IMR-90 (cell line): ENCODE measurements around the gene CD86. TPM values are rescaled to one million over a fixed set of nuclear protein-coding genes. Genes with fewer than 3 reads are reported as not detected.

Source experiments
- ATAC-seq: fragments of 200-7000 bp; cut with Tn5 transposase; 2 replicates; pipeline ENCODE4 v1.9.1; 2020; ENCODE audit warnings: low read depth, mild to moderate bottlenecking, moderate library complexity
- BruUV-seq: library from RNA; stranded (reverse); fragments of 400-500 nt; replicated peaks from 2 replicates; lab custom pipeline; 2021; lab: Mats Ljungman, UMichigan
- CTCF ChIA-PET: fragments of 300-600 bp; formaldehyde crosslinking; extraction: SDS; loops from one replicate; lab custom pipeline; 2021; ENCODE audit warnings: antibody characterized with exemption; lab: Yijun Ruan, JAX
- POLR2A ChIA-PET: fragments of 300-600 bp; sonication (Branson Sonifier 250); formaldehyde crosslinking; loops from one replicate; lab custom pipeline; 2022; ENCODE audit warnings: antibody characterized with exemption; ENCODE audit not compliant: unreplicated experiment; lab: Charles Lee
- DNase-seq: peaks from one replicate; pipeline ENCODE4 v3.0.0; 2013
- H2AFZ ChIP-seq: replicated peaks from 2 replicates; pipeline ENCODE3; 2013; ENCODE audit warnings: low read length, mild to moderate bottlenecking; ENCODE audit not compliant: poor library complexity
- H2AK5ac ChIP-seq: 2 replicates; pipeline ENCODE4 v1.6.1; 2013; ENCODE audit warnings: low read depth, low read length, inconsistent platforms
- H2AK9ac ChIP-seq: replicated peaks from 2 replicates; pipeline ENCODE3; 2013; ENCODE audit warnings: mild to moderate bottlenecking, low read depth, low read length, moderate library complexity; ENCODE audit not compliant: poor library complexity
- H2BK120ac ChIP-seq: 2 replicates; pipeline ENCODE4 v1.6.1; 2013; ENCODE audit warnings: low read depth, low read length, inconsistent platforms
- H2BK15ac ChIP-seq: 3 replicates; pipeline ENCODE4 v1.6.1; 2013; ENCODE audit warnings: low read depth, low read length, inconsistent platforms
- H2BK20ac ChIP-seq: 2 replicates; pipeline ENCODE4 v1.6.1; 2013; ENCODE audit warnings: low read depth, mild to moderate bottlenecking, inconsistent platforms, low read length, moderate library complexity
- H2BK5ac ChIP-seq: 2 replicates; pipeline ENCODE4 v1.6.1; 2013; ENCODE audit warnings: mild to moderate bottlenecking, low read depth, low read length, inconsistent platforms; ENCODE audit not compliant: poor library complexity, severe bottlenecking
- H3K14ac ChIP-seq: replicated peaks from 2 replicates; pipeline ENCODE4 v1.6.1; 2013; ENCODE audit warnings: low read depth, low read length, inconsistent platforms
- H3K18ac ChIP-seq: 2 replicates; pipeline ENCODE4 v1.6.1; 2013; ENCODE audit warnings: low read depth, low read length, control low read depth
- H3K23ac ChIP-seq: 2 replicates; pipeline ENCODE4 v1.6.1; 2013; ENCODE audit warnings: low read depth, low read length, inconsistent platforms
- H3K27ac ChIP-seq: 2 replicates; pipeline ENCODE4 v1.5.1; 2013; ENCODE audit warnings: mild to moderate bottlenecking, control low read depth, low read length; ENCODE audit not compliant: insufficient read depth
- H3K27me3 ChIP-seq: 2 replicates; pipeline ENCODE4 v1.6.1; 2013; ENCODE audit warnings: low read length; ENCODE audit not compliant: control insufficient read depth, insufficient read depth
- H3K36me3 ChIP-seq: 2 replicates; pipeline ENCODE4 v1.6.1; 2013; ENCODE audit warnings: low read length, mixed read lengths; ENCODE audit not compliant: control insufficient read depth, insufficient read depth
- H3K4ac ChIP-seq: 2 replicates; pipeline ENCODE4 v1.6.1; 2013; ENCODE audit warnings: low read depth, low read length, inconsistent platforms
- H3K4me1 ChIP-seq: 2 replicates; pipeline ENCODE4 v1.6.1; 2013; ENCODE audit warnings: low read length, mixed read lengths; ENCODE audit not compliant: control insufficient read depth, insufficient read depth
- H3K4me2 ChIP-seq: 2 replicates; pipeline ENCODE4 v1.6.1; 2013; ENCODE audit warnings: low read depth, mild to moderate bottlenecking, control low read depth, low read length, moderate library complexity
- H3K4me3 ChIP-seq: 2 replicates; pipeline ENCODE4 v1.5.1; 2013; ENCODE audit warnings: low read depth, mild to moderate bottlenecking, control low read depth, low read length, moderate library complexity; ENCODE audit not compliant: insufficient read depth
- H3K56ac ChIP-seq: 2 replicates; pipeline ENCODE4 v1.6.1; 2013; ENCODE audit warnings: low read length, inconsistent platforms; ENCODE audit not compliant: insufficient read depth; ENCODE audit errors: extremely low read depth
- H3K79me1 ChIP-seq, 2 experiments: 2 replicates each; pipeline ENCODE4 v1.6.1; 2013; ENCODE audit warnings: low read length in 2 of 2, inconsistent platforms in 1 of 2, low read depth in 1 of 2
- H3K9ac ChIP-seq: 2 replicates; pipeline ENCODE4 v1.6.1; 2013; ENCODE audit warnings: low read depth, low read length, control low read depth
- H3K9me1 ChIP-seq: 2 replicates; pipeline ENCODE4 v1.6.1; 2013; ENCODE audit warnings: low read length, inconsistent platforms; ENCODE audit not compliant: insufficient read depth
- H3K9me3 ChIP-seq: 2 replicates; pipeline ENCODE4 v1.6.1; 2013; ENCODE audit warnings: low read length; ENCODE audit not compliant: control insufficient read depth, insufficient read depth
- H4K20me1 ChIP-seq: 2 replicates; pipeline ENCODE4 v1.6.1; 2013; ENCODE audit warnings: low read length, inconsistent platforms; ENCODE audit not compliant: insufficient read depth
- H4K5ac ChIP-seq: 2 replicates; pipeline ENCODE4 v1.6.1; 2013; ENCODE audit warnings: mild to moderate bottlenecking, low read depth, low read length, control low read depth
- H4K8ac ChIP-seq, 2 experiments: 2 replicates each; pipeline ENCODE4 v1.6.1; 2013; ENCODE audit warnings: low read depth in 2 of 2, low read length in 2 of 2, control low read depth in 1 of 2, inconsistent platforms in 1 of 2
- H4K91ac ChIP-seq: 2 replicates; pipeline ENCODE4 v1.6.1; 2013; ENCODE audit warnings: low read depth, low read length, inconsistent platforms; ENCODE audit not compliant: insufficient read depth
- BHLHE40 ChIP-seq: fragments of 150-350 bp; IDR thresholded peaks from 2 replicates; pipeline ENCODE4 v1.6.1; 2016; ENCODE audit warnings: mild to moderate bottlenecking, low read depth, low read length
- CEBPB ChIP-seq: IDR thresholded peaks from 2 replicates; pipeline ENCODE4 v1.6.1; 2012; ENCODE audit warnings: low read depth, low read length, improper control_type of control experiment
- MAZ ChIP-seq: IDR thresholded peaks from 2 replicates; pipeline ENCODE4 v1.6.1; 2012; ENCODE audit warnings: low read depth, mild to moderate bottlenecking, low read length, improper control_type of control experiment, moderate library complexity, borderline replicate concordance
- MXI1 ChIP-seq: IDR thresholded peaks from 2 replicates; pipeline ENCODE4 v1.6.1; 2012; ENCODE audit warnings: low read depth, mild to moderate bottlenecking, low read length, moderate library complexity, borderline replicate concordance
- NFE2L2 ChIP-seq: fragments of 150-350 bp; IDR thresholded peaks from 2 replicates; pipeline ENCODE4 v1.6.1; 2016; ENCODE audit warnings: low read depth, mild to moderate bottlenecking, low read length
- RCOR1 ChIP-seq: IDR thresholded peaks from 2 replicates; pipeline ENCODE4 v1.6.1; 2012; ENCODE audit warnings: mild to moderate bottlenecking, low read length, improper control_type of control experiment; ENCODE audit not compliant: insufficient replicate concordance
- RFX5 ChIP-seq: IDR thresholded peaks from 2 replicates; pipeline ENCODE4 v1.8.0; 2012; ENCODE audit warnings: low read depth, mild to moderate bottlenecking, low read length, moderate library complexity
- SMC3 ChIP-seq: fragments of 150-350 bp; IDR thresholded peaks from 2 replicates; pipeline ENCODE4 v1.6.1; 2016; ENCODE audit warnings: low read depth, mild to moderate bottlenecking, antibody characterized with exemption, low read length, moderate library complexity
- USF2 ChIP-seq: fragments of 150-350 bp; IDR thresholded peaks from 2 replicates; pipeline ENCODE4 v1.6.1; 2017; ENCODE audit warnings: mild to moderate bottlenecking, antibody characterized with exemption, low read length, low read depth
- WGBS, 2 experiments: methylation state at CpG; one replicate each; pipeline versions ENCODE4 v1.1.5 to v1.1.7; 2013; ENCODE audit warnings: missing lambda C conversion rate in 2 of 2; ENCODE audit not compliant: insufficient read length in 1 of 2; ENCODE audit errors: extremely low coverage in 2 of 2; 5-methylcytosine and 5-hydroxymethylcytosine counted together
- dilution Hi-C: fragments of 300-500 bp; cut with HindIII; formaldehyde crosslinking; loops from one replicate; pipeline ENCODE4 v1.14.3; 2018; ENCODE audit warnings: low sequenced_read_pairs; ENCODE audit not compliant: unreplicated experiment
- in situ Hi-C: fragments of 300-500 bp; cut with MboI; formaldehyde crosslinking; loops from 3 replicates; pipeline ENCODE4 v1.14.3; 2019; ENCODE audit warnings: low sequenced_read_pairs, inconsistent platforms, mixed read lengths
- intact Hi-C: fragments of 100-400 bp; cut with micrococcal nuclease; formaldehyde crosslinking; loops from 2 replicates; pipeline ENCODE4 v1.10.0; 2022
- polyA plus RNA-seq, 3 experiments: library from polyadenylated mRNA; depleted of rRNA; stranded (reverse); fragments of >200 nt; gene quantifications; 2 replicates each; pipeline ENCODE4 v1.2.3, GENCODE V29; 2012; ENCODE audit warnings: low replicate concordance in 1 of 3
- total RNA-seq: library from RNA; depleted of rRNA; stranded (reverse); fragments of >200 nt; gene quantifications from 2 replicates; pipeline ENCODE4 v1.2.3, GENCODE V29; 2012

The CD86 gene
- total and polyA plus RNA-seq, 2 of the 4 experiments (the other 2 are of a cell fraction): not detected

- H3K79me1 ChIP-seq: no peaks in the 10 kb centered on the region
- H2AK5ac ChIP-seq: no peak overlapping the region
- WGBS, 2 experiments: no CpG with 5 or more reads among the region's 3 CpGs
- H2BK15ac ChIP-seq: no peak overlapping the region
- H3K18ac ChIP-seq: no peak overlapping the region
- no peak overlapping the region for H3K56ac ChIP-seq
- H2BK5ac ChIP-seq: no peak overlapping the region
- no peak overlapping the region for H3K4ac ChIP-seq
- H3K27ac ChIP-seq: no peak overlapping the region
- no peak overlapping the region for H3K23ac ChIP-seq
- H4K91ac ChIP-seq: no peak overlapping the region
- CTCF ChIA-PET: no interaction called here
- no peaks in the 10 kb centered on the region for H3K9me1 ChIP-seq
- POLR2A ChIA-PET: no interaction called here
- no peak overlapping the region for H2AFZ ChIP-seq
- no peak overlapping the region for H2AK9ac ChIP-seq
- H3K9me3 ChIP-seq: no peaks in the 10 kb centered on the region; the same call in 1 of the 2 replicates
- dilution Hi-C loops: no loop called here
- no peak for TF ChIP-seq RFX5
- no peak for TF ChIP-seq MXI1
- no peak for TF ChIP-seq USF2
- no peak for TF ChIP-seq CEBPB
- no peak for TF ChIP-seq NFE2L2
- no peak for TF ChIP-seq RCOR1
- no peak for TF ChIP-seq BHLHE40
- TF ChIP-seq MAZ: no peak
- TF ChIP-seq SMC3: no peak
- no peak overlapping the region for H3K9ac ChIP-seq
- H4K8ac ChIP-seq: no peak overlapping the region
- H3K4me2 ChIP-seq: no peak overlapping the region
- no peak overlapping the region for H4K5ac ChIP-seq
- intact Hi-C loops: no loop called here
- no peak overlapping the region for H2BK120ac ChIP-seq
- in situ Hi-C loops: no loop called here
- H3K27me3 ChIP-seq: no peaks in the 10 kb centered on the region
- no peak overlapping the region for H3K4me3 ChIP-seq
- H4K20me1 ChIP-seq: no peaks in the 10 kb centered on the region
- H3K4me1 ChIP-seq: no peaks in the 10 kb centered on the region
- no peak overlapping the region for H2BK20ac ChIP-seq
- H3K14ac ChIP-seq: no peak overlapping the region
- H3K36me3 ChIP-seq: no peaks in the 10 kb centered on the region
- ATAC-seq (no peak), DNase-seq (no peak)
- no TSS peak for BruUV-seq
These were observed 112.9 kb downstream of the CD86 start for GRCh38 chr3:122168044-122168443.
